Measurements from ENCODE around the gene DYNC1LI1.

The DYNC1LI1 gene

DNA sequence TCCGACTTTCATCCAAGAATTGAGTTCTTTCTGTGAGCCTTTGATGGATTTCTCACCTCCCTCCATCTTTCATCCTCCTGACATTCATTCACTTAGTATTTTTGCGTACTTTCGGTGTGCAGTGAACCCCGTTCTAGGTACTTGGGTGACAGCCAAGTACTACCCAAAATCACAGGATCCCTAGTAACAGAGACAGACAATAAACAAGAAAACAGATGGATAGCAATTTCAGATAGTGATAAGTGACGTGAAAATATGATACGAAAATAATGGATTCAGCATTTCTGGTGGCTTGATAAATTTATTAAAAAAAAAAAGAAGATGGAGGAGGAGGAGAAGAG, 67.7 kb downstream of the DYNC1LI1 start:
- TF ChIP-seq, protein P1, sequence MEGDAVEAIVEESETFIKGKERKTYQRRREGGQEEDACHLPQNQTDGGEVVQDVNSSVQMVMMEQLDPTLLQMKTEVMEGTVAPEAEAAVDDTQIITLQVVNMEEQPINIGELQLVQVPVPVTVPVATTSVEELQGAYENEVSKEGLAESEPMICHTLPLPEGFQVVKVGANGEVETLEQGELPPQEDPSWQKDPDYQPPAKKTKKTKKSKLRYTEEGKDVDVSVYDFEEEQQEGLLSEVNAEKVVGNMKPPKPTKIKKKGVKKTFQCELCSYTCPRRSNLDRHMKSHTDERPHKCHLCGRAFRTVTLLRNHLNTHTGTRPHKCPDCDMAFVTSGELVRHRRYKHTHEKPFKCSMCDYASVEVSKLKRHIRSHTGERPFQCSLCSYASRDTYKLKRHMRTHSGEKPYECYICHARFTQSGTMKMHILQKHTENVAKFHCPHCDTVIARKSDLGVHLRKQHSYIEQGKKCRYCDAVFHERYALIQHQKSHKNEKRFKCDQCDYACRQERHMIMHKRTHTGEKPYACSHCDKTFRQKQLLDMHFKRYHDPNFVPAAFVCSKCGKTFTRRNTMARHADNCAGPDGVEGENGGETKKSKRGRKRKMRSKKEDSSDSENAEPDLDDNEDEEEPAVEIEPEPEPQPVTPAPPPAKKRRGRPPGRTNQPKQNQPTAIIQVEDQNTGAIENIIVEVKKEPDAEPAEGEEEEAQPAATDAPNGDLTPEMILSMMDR (IDR thresholded peaks at IDR 0.05; ENCODE audit: low read length, missing control alignments) = no peak
- peak overlapping the region; percentile 92 for H3K4me3 ChIP-seq (replicated peaks; ENCODE audit: low read depth, low read length)
- no peak for DNase-seq (ENCODE audit: low read depth)

- DNase-seq (ENCODE audit: low read depth) = peak; percentile 79
- TF ChIP-seq, protein P1 (IDR thresholded peaks at IDR 0.05; ENCODE audit: low read length, missing control alignments) = no peak
- H3K4me3 ChIP-seq (replicated peaks; ENCODE audit: low read depth, low read length) = peak within 1 kb of the TSS; percentile 92
Observed at GRCh38 chr3:32502118-32502945, 68.3 kb downstream of the DYNC1LI1 start, which contains the start of gene CMTM6. CMTM6 (minus strand) TSS chr3:32502852; CDS start chr3:32502745, 107 bp downstream.

- DNase-seq (ENCODE audit: low read depth) = no peak
- H3K4me3 ChIP-seq (replicated peaks; ENCODE audit: low read depth, low read length) = peak overlapping the region; percentile 92
Observed at GRCh38 chr3:32501783-32502117, 68.9 kb downstream of the DYNC1LI1 start.

GRCh38 chr3:32500880-32501782, 69.5 kb downstream of the DYNC1LI1 start:
- peak overlapping the region; percentile 92 for H3K4me3 ChIP-seq (replicated peaks; ENCODE audit: low read depth, low read length)
- TF ChIP-seq, protein P1 (IDR thresholded peaks at IDR 0.05; ENCODE audit: low read length, missing control alignments) = no peak
- peak; percentile 28 for DNase-seq (ENCODE audit: low read depth)

More at GRCh38 chr3:32501783-32502117, 68.9 kb downstream of the DYNC1LI1 start:
- TF ChIP-seq, protein P1 (IDR thresholded peaks at IDR 0.05; ENCODE audit: low read length, missing control alignments) = no peak

- no peak for DNase-seq (ENCODE audit: low read depth)
- peak overlapping the region; percentile 92 for H3K4me3 ChIP-seq (replicated peaks; ENCODE audit: low read depth, low read length)
- TF ChIP-seq, protein P1 (IDR thresholded peaks at IDR 0.05; ENCODE audit: low read length, missing control alignments) = no peak
Observed at GRCh38 chr3:32500231-32500630, 70.4 kb downstream of the DYNC1LI1 start.

DNA sequence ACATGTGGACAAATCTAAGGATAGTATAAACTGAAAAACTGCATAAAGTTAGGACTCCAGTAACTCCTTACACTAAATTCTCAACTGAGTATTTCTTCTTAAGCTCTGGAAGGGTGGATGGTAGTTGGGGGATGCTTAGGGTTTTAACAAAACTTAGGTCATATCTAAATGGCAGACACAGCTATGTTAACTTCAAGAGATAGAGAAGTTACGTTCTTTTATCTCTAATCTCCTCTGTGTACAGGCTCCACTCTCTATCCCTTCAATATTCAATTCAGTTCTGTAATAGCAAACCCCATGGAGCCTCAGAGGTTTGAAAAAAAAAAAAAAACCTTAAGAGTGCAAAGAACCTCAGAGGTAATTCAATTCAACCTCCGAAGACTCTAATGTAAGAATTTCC, 71.1 kb downstream of the DYNC1LI1 start:
- no peak for DNase-seq (ENCODE audit: low read depth)
- TF ChIP-seq, protein P1 (IDR thresholded peaks at IDR 0.05; ENCODE audit: low read length, missing control alignments) = no peak
- no peak overlapping the region for H3K4me3 ChIP-seq (replicated peaks; ENCODE audit: low read depth, low read length)

Measured in fibroblast of pulmonary artery (primary cell).